Keratinocyte (primary cell): ENCODE measurements around the gene FBXO31. TPM values are rescaled to one million over a fixed set of nuclear protein-coding genes. Genes with fewer than 3 reads are reported as not detected.

Source experiments
- DNase-seq: peaks from one replicate; pipeline ENCODE4 v3.0.0-alpha.2; 2011; ENCODE audit warnings: low read depth, missing footprints, low spot score
- FAIRE-seq: peaks from 2 replicates; lab custom pipeline; 2011; peaks lifted over from hg19 to GRCh38; lab: Jason Lieb, UNC
- H2AFZ ChIP-seq: 2 replicates; pipeline ENCODE4 v1.6.0; 2012; ENCODE audit warnings: low read length, control low read depth, inconsistent platforms; ENCODE audit not compliant: control insufficient read depth
- H3K27ac ChIP-seq: 2 replicates; pipeline ENCODE4 v1.5.1; 2011; ENCODE audit warnings: low read length; ENCODE audit not compliant: control insufficient read depth, insufficient read depth
- H3K27me3 ChIP-seq: 3 replicates; pipeline ENCODE4 v1.6.0; 2011; ENCODE audit warnings: low read length; ENCODE audit not compliant: control insufficient read depth, insufficient read depth; ENCODE audit errors: extremely low read depth
- H3K36me3 ChIP-seq, 2 experiments: 2 replicates in 1 of 2; 3 replicates in 1 of 2; pipeline ENCODE4 v1.5.1; 2011; ENCODE audit warnings: low read length in 2 of 2, mild to moderate bottlenecking in 1 of 2; ENCODE audit not compliant: control insufficient read depth in 2 of 2, insufficient read depth in 2 of 2; ENCODE audit errors: extremely low read depth in 1 of 2
- H3K4me1 ChIP-seq: 3 replicates; pipeline ENCODE4 v1.5.1; 2011; ENCODE audit warnings: low read length; ENCODE audit not compliant: control insufficient read depth, insufficient read depth; ENCODE audit errors: extremely low read depth
- H3K4me2 ChIP-seq: 3 replicates; pipeline ENCODE4 v1.6.0; 2011; ENCODE audit warnings: low read depth, low read length; ENCODE audit not compliant: control insufficient read depth, insufficient read depth; ENCODE audit errors: extremely low read depth
- H3K4me3 ChIP-seq, 3 experiments: fragments of 200-600 bp in 1 of 3; sonication (generic) in 1 of 3; 2 replicates in 2 of 3; 3 replicates in 1 of 3; pipeline ENCODE4 v1.5.1; 2011 to 2016; ENCODE audit warnings: low read length in 3 of 3, mild to moderate bottlenecking in 3 of 3, control low read depth in 2 of 3, inconsistent platforms in 1 of 3, low read depth in 1 of 3, mixed read lengths in 1 of 3, mixed run types in 1 of 3, moderate library complexity in 1 of 3; ENCODE audit not compliant: control insufficient read depth in 2 of 3, insufficient read depth in 2 of 3; ENCODE audit errors: extremely low read depth in 1 of 3
- H3K79me2 ChIP-seq: 2 replicates; pipeline ENCODE4 v1.6.0; 2012; ENCODE audit warnings: low read length; ENCODE audit not compliant: control insufficient read depth, insufficient read depth
- H3K9ac ChIP-seq: 3 replicates; pipeline ENCODE4 v1.6.0; 2011; ENCODE audit warnings: low read length; ENCODE audit not compliant: control insufficient read depth, insufficient read depth; ENCODE audit errors: extremely low read depth
- H3K9me1 ChIP-seq: 3 replicates; pipeline ENCODE4 v1.6.0; 2011; ENCODE audit warnings: low read length; ENCODE audit not compliant: control insufficient read depth, insufficient read depth; ENCODE audit errors: extremely low read depth
- H3K9me3 ChIP-seq: 2 replicates; pipeline ENCODE4 v1.5.1; 2012; ENCODE audit warnings: low read depth, low read length; ENCODE audit not compliant: control insufficient read depth
- H4K20me1 ChIP-seq: 3 replicates; pipeline ENCODE4 v1.6.0; 2011; ENCODE audit warnings: low read length; ENCODE audit not compliant: control insufficient read depth, insufficient read depth; ENCODE audit errors: extremely low read depth
- CTCF ChIP-seq, 3 experiments: IDR thresholded peaks in 1 of 3; conservative IDR thresholded peaks in 1 of 3; optimal IDR thresholded peaks in 1 of 3; 2 replicates in 2 of 3; 3 replicates in 1 of 3; pipeline versions ENCODE3 to v1.5.1; 2011; ENCODE audit warnings: low read length in 3 of 3, mild to moderate bottlenecking in 3 of 3, moderate library complexity in 2 of 3, control low read depth in 1 of 3, inconsistent platforms in 1 of 3; ENCODE audit not compliant: insufficient read depth in 2 of 3; ENCODE audit errors: extremely low read depth in 1 of 3
- EZH2 ChIP-seq: IDR thresholded peaks from one replicate; pipeline ENCODE4 v1.6.1; 2012; ENCODE audit warnings: inconsistent platforms, mild to moderate bottlenecking, low read length, moderate library complexity
- dilution Hi-C: fragments of 300-500 bp; cut with MboI; formaldehyde crosslinking; loops from one replicate; pipeline ENCODE4 v1.7.0; 2020; ENCODE audit warnings: low sequenced_read_pairs; ENCODE audit not compliant: extremely low pct_ligation_motif_present
- polyA plus RNA-seq, 5 experiments: library from polyadenylated mRNA; depleted of rRNA in 3 of 5; stranded (reverse) in 3 of 5; stranded (forward) in 1 of 5; unstranded in 1 of 5; fragments of >200 nt; gene quantifications; 1 replicate in 1 of 5; 2 replicates in 3 of 5; 3 replicates in 1 of 5; pipeline versions ENCODE4 v1.2.1 to v1.2.3, GENCODE V29; 2011 to 2012; ENCODE audit warnings: missing spikeins in 2 of 5, low read depth in 1 of 5, low replicate concordance in 1 of 5

FBXO31 gene
- polyA plus RNA-seq, 1 donor (not counting 4 experiments of a cell fraction or from before 2014, with no cell fraction given): 17.0 TPM

- dilution Hi-C loops: no loop called here
- Histone ChIP-seq H4K20me1 (no peaks in the 10 kb centered on the region), H3K36me3 (peaks cover 16 to 24% of the 10 kb centered on the region in 2 experiments), H3K4me3 (no peak overlapping the region), H3K79me2 (peaks cover under 1% of the 10 kb centered on the region), H2AFZ (no peak overlapping the region), H3K4me1 (no peaks in the 10 kb centered on the region), H3K9ac (no peak overlapping the region), H3K27me3 (no peaks in the 10 kb centered on the region), H3K4me2 (no peak overlapping the region), H3K9me1 (no peaks in the 10 kb centered on the region), H3K27ac (no peak overlapping the region), H3K9me3 (no peaks in the 10 kb centered on the region)
- no peak for TF ChIP-seq CTCF (optimal IDR thresholded peaks at IDR 0.05 in 1 of 3, IDR thresholded peaks at IDR 0.05 in 1 of 3, conservative IDR thresholded peaks at IDR 0.05 in 1 of 3; ENCODE audit: extremely low read depth in 1 of 3, insufficient read depth in 2 of 3, low read length in 3 of 3)
- TF ChIP-seq EZH2: no peak
- DNase-seq (no peak), FAIRE-seq (no peak)
Measured at GRCh38 chr16:87421003-87421912, 37.7 kb upstream of the FBXO31 start.

GRCh38 chr16:87420026-87421002 lies 36.7 kb upstream of the FBXO31 start:
- TF ChIP-seq CTCF (optimal IDR thresholded peaks at IDR 0.05 in 1 of 3, IDR thresholded peaks at IDR 0.05 in 1 of 3, conservative IDR thresholded peaks at IDR 0.05 in 1 of 3; ENCODE audit: extremely low read depth in 1 of 3, insufficient read depth in 2 of 3, low read length in 3 of 3) (peak; percentile 38 to 65 (median 59)), EZH2 (no peak)
- no peak for FAIRE-seq
- H3K9ac ChIP-seq: no peak overlapping the region

More at GRCh38 chr16:87420026-87421002, 36.7 kb upstream of the FBXO31 start:
- peaks cover 16 to 26% of the 10 kb centered on the region in 2 experiments for H3K36me3 ChIP-seq
- H3K9me3 ChIP-seq: no peaks in the 10 kb centered on the region
- dilution Hi-C loops: no loop called here
- H2AFZ ChIP-seq: no peak overlapping the region
- no peak overlapping the region for H3K4me2 ChIP-seq
- H3K4me3 ChIP-seq: no peak overlapping the region
- H3K27ac ChIP-seq: no peak overlapping the region
- H3K9me1 ChIP-seq: no peaks in the 10 kb centered on the region
- no peaks in the 10 kb centered on the region for H3K4me1 ChIP-seq
- DNase-seq: no peak
- H3K27me3 ChIP-seq: no peaks in the 10 kb centered on the region
- H4K20me1 ChIP-seq: no peaks in the 10 kb centered on the region
- H3K79me2 ChIP-seq: no peaks in the 10 kb centered on the region
